Smooth muscle cell (in vitro differentiated cells): ENCODE results near the gene TAGLN2. TPM values are rescaled to one million over a fixed set of nuclear protein-coding genes. Genes with fewer than 3 reads are reported as not detected.

Experiments used
- DNase-seq: peaks from one replicate; lab custom pipeline; 2025; ENCODE audit not compliant: unreplicated experiment; lab: John Stamatoyannopoulos, UW
- H2AFZ ChIP-seq: fragments of 200-600 bp; sonication (generic); 2 replicates; pipeline ENCODE4 v1.6.0; 2016; ENCODE audit warnings: antibody characterized with exemption, low read depth, mild to moderate bottlenecking
- H3F3A ChIP-seq: fragments of 200-600 bp; sonication (generic); 2 replicates; pipeline ENCODE4 v1.6.0; 2017; ENCODE audit warnings: antibody characterized with exemption, low read depth
- H3K27ac ChIP-seq: fragments of 200-600 bp; sonication (generic); 2 replicates; pipeline ENCODE4 v1.5.1; 2016; ENCODE audit warnings: low read depth, mild to moderate bottlenecking
- H3K27me3 ChIP-seq: fragments of 200-600 bp; sonication (generic); 2 replicates; pipeline ENCODE4 v1.6.1; 2016; ENCODE audit warnings: low read depth, mild to moderate bottlenecking
- H3K36me3 ChIP-seq: fragments of 200-600 bp; sonication (generic); 2 replicates; pipeline ENCODE4 v1.5.1; 2016; ENCODE audit warnings: low read depth
- H3K4me1 ChIP-seq: fragments of 200-600 bp; sonication (generic); 2 replicates; pipeline ENCODE4 v1.5.1; 2016; ENCODE audit warnings: low read depth
- H3K4me2 ChIP-seq: fragments of 200-600 bp; sonication (generic); 2 replicates; pipeline ENCODE4 v1.6.0; 2016; ENCODE audit warnings: mild to moderate bottlenecking
- H3K4me3 ChIP-seq: fragments of 200-600 bp; sonication (generic); 2 replicates; pipeline ENCODE4 v1.5.1; 2016; ENCODE audit warnings: mild to moderate bottlenecking
- H3K79me2 ChIP-seq: fragments of 200-600 bp; sonication (generic); 2 replicates; pipeline ENCODE4 v1.6.0; 2016; ENCODE audit warnings: low read depth, mild to moderate bottlenecking
- H3K9ac ChIP-seq: fragments of 200-600 bp; sonication (generic); 2 replicates; pipeline ENCODE4 v1.6.0; 2016; ENCODE audit warnings: low read depth
- H3K9me3 ChIP-seq: fragments of 200-600 bp; sonication (generic); replicated peaks from 2 replicates; pipeline ENCODE4 v1.5.1; 2016; ENCODE audit warnings: low read depth
- H4K20me1 ChIP-seq: fragments of 200-600 bp; sonication (generic); 2 replicates; pipeline ENCODE4 v1.6.0; 2016; ENCODE audit warnings: low read depth
- WGBS: methylation state at CpG from one replicate; pipeline ENCODE4 v1.1.7; 2016; ENCODE audit warnings: low lambda C conversion rate; 5-methylcytosine and 5-hydroxymethylcytosine counted together
- polyA plus RNA-seq: library from polyadenylated mRNA; unstranded; fragments of >200 nt; fragmentation: Nextera tagmentation; extraction: Ambion mirVana; gene quantifications from 2 replicates; pipeline ENCODE4 v1.2.1, GENCODE V29; 2016
- total RNA-seq: library from RNA; depleted of rRNA; stranded (reverse); fragments of >200 nt; gene quantifications from 2 replicates; pipeline ENCODE4 v1.2.3, GENCODE V29; 2014
- TF ChIP-seq, protein P1 (sequence below): fragments of 200-600 bp; sonication (generic); IDR thresholded peaks from 2 replicates; pipeline ENCODE4 v1.5.1; 2017; ENCODE audit warnings: borderline replicate concordance, mild to moderate bottlenecking, antibody characterized with exemption; ENCODE audit not compliant: insufficient read depth, poor library complexity, severe bottlenecking

TAGLN2 gene
- total and polyA plus RNA-seq, 2 experiments from 2014 or later, result 408 to 1,005 TPM

- 90% methylated on average over 8 of the region's 8 CpGs for WGBS
- Histone ChIP-seq H3K4me1 (peaks cover 10% of the 10 kb centered on the region), H3K27me3 (no peaks in the 10 kb centered on the region), H3K79me2 (no peaks in the 10 kb centered on the region), H3K9me3 (no peaks in the 10 kb centered on the region), H4K20me1 (no peaks in the 10 kb centered on the region), H3K4me2 (peak overlapping the region; percentile 45), H3K9ac (no peak overlapping the region), H3K4me3 (no peak overlapping the region), H3K36me3 (no peaks in the 10 kb centered on the region), H3K27ac (peak overlapping the region; percentile 35), H2AFZ (no peak overlapping the region), H3F3A (no peaks in the 10 kb centered on the region)
- TF ChIP-seq, protein P1, sequence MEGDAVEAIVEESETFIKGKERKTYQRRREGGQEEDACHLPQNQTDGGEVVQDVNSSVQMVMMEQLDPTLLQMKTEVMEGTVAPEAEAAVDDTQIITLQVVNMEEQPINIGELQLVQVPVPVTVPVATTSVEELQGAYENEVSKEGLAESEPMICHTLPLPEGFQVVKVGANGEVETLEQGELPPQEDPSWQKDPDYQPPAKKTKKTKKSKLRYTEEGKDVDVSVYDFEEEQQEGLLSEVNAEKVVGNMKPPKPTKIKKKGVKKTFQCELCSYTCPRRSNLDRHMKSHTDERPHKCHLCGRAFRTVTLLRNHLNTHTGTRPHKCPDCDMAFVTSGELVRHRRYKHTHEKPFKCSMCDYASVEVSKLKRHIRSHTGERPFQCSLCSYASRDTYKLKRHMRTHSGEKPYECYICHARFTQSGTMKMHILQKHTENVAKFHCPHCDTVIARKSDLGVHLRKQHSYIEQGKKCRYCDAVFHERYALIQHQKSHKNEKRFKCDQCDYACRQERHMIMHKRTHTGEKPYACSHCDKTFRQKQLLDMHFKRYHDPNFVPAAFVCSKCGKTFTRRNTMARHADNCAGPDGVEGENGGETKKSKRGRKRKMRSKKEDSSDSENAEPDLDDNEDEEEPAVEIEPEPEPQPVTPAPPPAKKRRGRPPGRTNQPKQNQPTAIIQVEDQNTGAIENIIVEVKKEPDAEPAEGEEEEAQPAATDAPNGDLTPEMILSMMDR, result no peak
- no peak for DNase-seq
Observed at GRCh38 chr1:159890390-159890789, 34.9 kb downstream of the TAGLN2 start.

DNA sequence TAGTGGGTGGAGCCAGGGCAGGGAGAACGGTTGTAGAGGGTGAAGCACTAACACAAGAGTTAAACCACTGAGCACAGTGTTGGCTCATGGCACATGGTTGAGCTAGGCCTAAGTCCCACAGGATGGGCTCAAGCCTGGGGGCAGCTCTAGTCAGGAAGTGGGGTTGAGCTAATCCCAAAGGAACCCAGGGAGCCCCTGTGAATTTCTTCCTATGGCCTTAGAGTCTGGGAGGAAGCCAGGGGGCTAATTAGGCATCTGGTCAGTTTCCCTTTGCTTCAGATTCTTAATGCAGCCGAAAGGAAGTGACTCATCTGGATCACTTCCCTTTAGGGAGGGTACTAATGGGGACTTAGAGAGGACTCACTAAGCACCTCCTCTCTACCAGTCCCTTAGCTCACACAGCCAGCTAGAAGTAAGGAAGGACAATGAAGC lies 35.5 kb downstream of the TAGLN2 start:
- Histone ChIP-seq H3K36me3 (no peaks in the 10 kb centered on the region), H3K79me2 (no peaks in the 10 kb centered on the region), H2AFZ (peak overlapping the region; percentile 56), H3F3A (no peaks in the 10 kb centered on the region), H3K4me1 (peaks cover 10% of the 10 kb centered on the region), H3K9me3 (no peaks in the 10 kb centered on the region), H3K27me3 (no peaks in the 10 kb centered on the region), H3K4me3 (no peak overlapping the region), H3K4me2 (peak overlapping the region; percentile 45), H3K27ac (peak overlapping the region; percentile 35), H4K20me1 (no peaks in the 10 kb centered on the region), H3K9ac (no peak overlapping the region)
- DNase-seq, result no peak
- WGBS, result 20% methylated on average over 2 of the region's 2 CpGs
- TF ChIP-seq, protein P1, result no peak

GRCh38 chr1:159889202-159889601 lies 36.1 kb downstream of the TAGLN2 start:
- H2AFZ ChIP-seq, result no peak overlapping the region
- no peak overlapping the region for H3K27ac ChIP-seq
- no peak overlapping the region for H3K4me2 ChIP-seq
- no peaks in the 10 kb centered on the region for H3K36me3 ChIP-seq
- no peaks in the 10 kb centered on the region for H4K20me1 ChIP-seq
- H3F3A ChIP-seq, result no peaks in the 10 kb centered on the region
- H3K4me1 ChIP-seq, result peaks cover 10% of the 10 kb centered on the region
- WGBS, result 95% methylated on average over 4 of the region's 4 CpGs
- H3K9me3 ChIP-seq, result no peaks in the 10 kb centered on the region
- no peak overlapping the region for H3K9ac ChIP-seq
- TF ChIP-seq, protein P1, result no peak
- H3K27me3 ChIP-seq, result no peaks in the 10 kb centered on the region
- no peak overlapping the region for H3K4me3 ChIP-seq
- no peak for DNase-seq
- no peaks in the 10 kb centered on the region for H3K79me2 ChIP-seq

DNA sequence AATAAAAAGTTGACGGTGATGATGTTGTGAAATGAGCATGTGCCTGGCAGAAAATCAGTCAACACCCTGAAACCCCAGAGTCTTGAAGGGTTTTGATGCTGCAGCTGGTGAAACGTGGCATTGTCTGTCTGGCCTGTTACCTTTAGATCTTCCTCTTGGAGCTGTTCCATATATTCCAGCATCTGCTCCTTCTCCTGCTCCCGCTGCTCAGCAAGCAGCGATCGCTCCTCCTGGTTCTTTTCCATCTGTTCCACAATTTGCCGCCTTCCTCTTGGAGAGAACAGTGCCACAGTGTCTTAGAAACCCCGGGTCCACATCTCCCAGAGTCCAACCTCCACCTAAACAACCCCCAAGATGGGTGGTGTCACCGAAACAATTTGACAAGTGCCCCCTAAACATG lies 41.0 kb downstream of the TAGLN2 start:
- H3F3A ChIP-seq, result no peaks in the 10 kb centered on the region
- no peaks in the 10 kb centered on the region for H3K79me2 ChIP-seq
- TF ChIP-seq, protein P1, result no peak
- 81% methylated on average over 8 of the region's 8 CpGs for WGBS
- H4K20me1 ChIP-seq, result no peaks in the 10 kb centered on the region
- H3K4me3 ChIP-seq, result no peak overlapping the region
- no peaks in the 10 kb centered on the region for H3K36me3 ChIP-seq
- H3K27me3 ChIP-seq, result no peaks in the 10 kb centered on the region
- H3K4me1 ChIP-seq, result no peaks in the 10 kb centered on the region
- no peak overlapping the region for H2AFZ ChIP-seq
- no peak overlapping the region for H3K9ac ChIP-seq
- H3K27ac ChIP-seq, result no peak overlapping the region
- H3K4me2 ChIP-seq, result no peak overlapping the region
- H3K9me3 ChIP-seq, result no peaks in the 10 kb centered on the region
- no peak for DNase-seq
